DND-41 (cell line): ENCODE measurements around the gene SGK1.

Experiments used
- CTCF ChIP-seq: IDR thresholded peaks from 2 replicates; pipeline ENCODE4 v1.5.1; 2012; ENCODE audit warnings: borderline replicate concordance, low read length, moderate library complexity, mild to moderate bottlenecking; ENCODE audit not compliant: poor library complexity, severe bottlenecking; ENCODE audit errors: extremely low read depth
- EZH2 ChIP-seq: IDR thresholded peaks from 3 replicates; pipeline ENCODE4 v1.6.1; 2012; ENCODE audit warnings: borderline replicate concordance, low read depth, mild to moderate bottlenecking, moderate library complexity, low read length, inconsistent platforms; ENCODE audit not compliant: severe bottlenecking

GRCh38 chr6:134171517-134171916, 146.4 kb downstream of the SGK1 start:
- TF ChIP-seq CTCF (no peak), EZH2 (no peak)
